T-helper 2 cell treated with Interferon-gamma antibody and Interleukin-4, amounts not matched to agents 100 ng/mL and 5 ng/mL, for 36 hours (primary cell): Measurements from ENCODE around the gene ARL15. TPM values are rescaled to one million over a fixed set of nuclear protein-coding genes. Genes with fewer than 3 reads are reported as not detected.
"Not testable (repeated sequence)": the region's sequence is repeated elsewhere in the genome, so short reads cannot be mapped to it uniquely, and the experiment has no call there.

ENCODE experiments used
- intact Hi-C: fragments of 100-400 bp; cut with micrococcal nuclease; formaldehyde crosslinking; loops from one replicate; pipeline ENCODE4 v1.15.1; 2023
- total RNA-seq: library from RNA; stranded (reverse); gene quantifications from 2 replicates; pipeline ENCODE4 v1.2.3, GENCODE V29; 2022

ARL15 gene
- total RNA-seq = 11.7 and 12.4 TPM in 2 replicates

DNA sequence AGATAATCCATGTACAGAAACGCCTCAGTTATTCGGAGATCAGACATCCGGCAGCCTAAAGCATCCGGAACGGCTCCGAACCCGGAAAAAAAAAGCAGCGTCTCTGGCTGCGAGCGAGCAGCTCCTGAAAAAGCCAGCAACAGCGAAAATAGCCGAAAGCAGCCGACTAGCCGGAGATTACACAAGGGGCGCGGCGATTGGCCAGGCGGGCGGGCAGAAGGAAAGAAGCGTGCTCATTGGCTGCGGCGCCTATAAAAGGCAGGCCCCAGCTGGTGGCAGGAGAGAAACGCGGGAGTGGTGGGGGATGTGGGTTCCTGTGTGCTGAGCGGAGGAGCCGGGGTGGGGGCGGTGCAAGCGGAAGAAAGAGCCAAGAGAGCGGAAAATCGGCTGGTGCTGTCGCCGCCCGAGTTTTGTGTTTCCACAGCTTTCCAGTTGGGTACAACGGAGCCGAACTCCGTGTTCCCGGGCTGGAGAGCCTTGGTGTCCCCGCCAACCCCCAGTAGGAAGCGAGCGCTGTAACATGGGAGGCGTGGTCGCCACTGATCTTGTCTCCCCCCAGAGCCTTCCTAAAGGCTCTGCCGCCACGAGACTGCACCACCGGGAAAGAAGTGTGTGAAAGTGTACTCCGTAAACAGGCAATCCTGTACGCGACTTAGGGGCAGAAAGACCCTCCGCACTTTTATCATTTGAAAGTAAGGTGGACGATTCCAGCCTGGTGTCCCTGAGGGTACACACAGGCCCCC lies at the start of gene ARL15:
TSS of gene ARL15 (minus strand) at position 141 of the 743 bp plus-strand sequence.
- intact Hi-C loops = loop anchor here (1.0 to 10.0 kb wide), 7 partner anchors 72 to 1203 kb away; partner anchors contain the start of gene MOCS2

DNA sequence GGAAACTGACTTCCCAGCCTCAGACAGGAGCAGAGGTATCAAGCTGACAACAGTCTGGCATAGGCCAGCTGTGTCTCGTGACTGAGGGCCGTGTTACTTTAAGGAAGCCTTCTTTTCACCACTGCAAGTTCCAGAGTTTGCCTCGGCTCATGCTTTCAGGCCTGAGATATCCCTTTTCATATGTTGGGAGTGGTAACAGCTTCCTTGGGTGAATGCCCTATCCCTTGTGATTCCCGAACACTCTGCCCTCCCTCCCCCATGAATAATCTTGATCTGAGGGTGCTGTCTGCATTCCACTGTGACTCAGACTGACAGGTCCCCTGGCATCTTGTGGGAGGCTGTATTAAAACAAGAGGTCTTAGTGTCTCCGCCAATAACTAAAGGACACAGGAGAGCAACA lies 49.7 kb upstream of the ARL15 start:
- intact Hi-C loops = no loop called here

GRCh38 chr5:54357408-54358058 lies 47.2 kb upstream of the ARL15 start:
- intact Hi-C loops = no loop called here

DNA sequence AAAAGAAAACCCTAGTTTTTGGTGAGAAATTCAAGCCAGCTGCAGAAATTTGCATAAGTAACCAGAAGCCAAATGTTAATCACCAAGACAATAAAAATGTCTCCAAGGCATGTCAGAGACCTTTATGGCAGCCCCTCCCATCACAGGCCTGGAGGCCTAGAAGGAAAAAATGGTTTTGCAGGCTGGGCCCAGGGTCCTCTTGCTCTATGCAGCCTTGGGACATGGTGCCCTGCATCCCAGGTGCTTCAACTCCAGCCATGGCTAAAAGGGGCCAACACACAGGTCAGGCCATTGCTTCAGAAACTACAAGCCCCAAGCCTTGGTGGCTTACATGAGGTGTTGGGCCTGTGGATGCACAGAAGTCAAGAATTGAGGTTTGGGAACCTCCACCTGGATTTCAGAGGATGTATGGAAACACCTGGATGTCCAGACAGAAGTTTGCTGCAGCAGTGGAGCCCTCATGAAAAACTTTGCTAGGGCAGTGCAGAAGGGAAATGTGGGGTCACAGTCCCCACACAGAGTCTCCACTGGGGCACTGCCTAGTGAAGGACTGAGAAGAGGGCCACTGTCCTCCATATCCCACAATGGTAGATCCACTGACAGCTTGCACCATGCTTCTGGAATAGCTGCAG lies 43.7 kb upstream of the ARL15 start:
- intact Hi-C loops = not testable (repeated sequence)

- intact Hi-C loops = not testable (repeated sequence)
These were observed 42.2 kb upstream of the ARL15 start for GRCh38 chr5:54352580-54352979.

DNA sequence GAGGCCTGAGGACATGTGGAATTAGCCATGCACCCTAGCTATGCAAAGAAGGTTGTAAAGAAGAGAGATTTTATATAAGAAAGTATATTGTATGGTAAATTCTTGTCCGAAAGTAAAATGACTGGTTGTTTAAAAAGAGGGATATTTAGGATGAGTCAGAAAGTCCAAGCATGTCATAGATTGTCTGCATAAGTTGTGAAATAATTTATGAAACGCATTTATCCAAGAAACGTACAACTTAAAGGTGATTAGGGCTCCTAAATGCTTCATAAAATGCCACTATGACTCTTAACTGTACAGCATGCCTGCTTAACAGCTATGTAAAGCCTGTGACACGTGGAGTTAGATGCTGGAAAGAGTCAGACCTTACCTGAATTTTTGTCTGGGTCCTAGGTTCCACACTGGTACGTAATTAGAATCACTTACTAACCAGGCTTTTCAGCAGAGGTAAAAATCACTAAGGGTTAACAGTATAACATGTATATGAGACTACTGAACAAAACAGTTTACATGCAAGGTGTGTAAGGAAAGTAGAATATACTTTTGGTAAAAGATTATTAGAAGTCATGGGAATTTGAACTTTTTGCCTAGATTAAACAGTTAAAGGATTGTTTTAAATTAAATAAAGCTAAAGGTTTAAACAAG lies 37.0 kb upstream of the ARL15 start:
- intact Hi-C loops = no loop called here

DNA sequence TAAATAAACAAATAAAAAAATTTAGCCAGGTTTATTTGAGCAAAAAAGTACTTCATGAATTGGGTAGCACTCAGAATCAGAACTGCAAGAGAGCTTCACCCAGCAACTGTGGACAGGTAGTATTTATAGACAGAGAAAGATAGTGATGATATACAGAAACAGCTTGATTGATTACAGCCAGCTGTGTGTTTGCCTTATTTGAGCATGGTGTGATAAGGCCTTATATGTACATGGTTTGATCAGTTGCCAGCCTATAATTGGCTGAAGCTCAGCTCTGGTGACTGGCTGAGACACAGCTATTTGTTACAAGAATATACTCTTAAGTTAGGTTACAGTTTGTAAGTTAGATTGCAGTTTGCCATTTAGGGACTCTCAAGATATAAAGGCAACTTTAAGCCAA lies 34.3 kb upstream of the ARL15 start:
- intact Hi-C loops = no loop called here

DNA sequence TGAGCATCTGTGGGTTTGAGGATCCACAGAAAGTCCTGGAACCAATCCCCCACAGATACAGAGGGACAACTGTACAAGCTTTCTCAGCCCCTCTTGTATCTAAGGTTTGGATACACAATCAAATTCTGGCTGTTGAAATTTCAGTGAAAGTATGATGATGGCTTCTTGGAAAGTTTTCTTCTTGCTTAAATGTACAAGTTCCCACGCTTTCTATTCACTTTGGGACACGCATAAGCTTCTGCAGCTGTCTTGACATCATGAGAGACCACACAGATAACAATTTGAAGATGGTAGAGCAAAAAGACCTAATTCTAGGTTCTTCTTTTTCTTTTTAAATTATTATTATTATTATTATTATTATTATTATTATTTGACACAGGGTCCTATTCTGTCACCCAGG lies 31.6 kb upstream of the ARL15 start:
- intact Hi-C loops = no loop called here

DNA sequence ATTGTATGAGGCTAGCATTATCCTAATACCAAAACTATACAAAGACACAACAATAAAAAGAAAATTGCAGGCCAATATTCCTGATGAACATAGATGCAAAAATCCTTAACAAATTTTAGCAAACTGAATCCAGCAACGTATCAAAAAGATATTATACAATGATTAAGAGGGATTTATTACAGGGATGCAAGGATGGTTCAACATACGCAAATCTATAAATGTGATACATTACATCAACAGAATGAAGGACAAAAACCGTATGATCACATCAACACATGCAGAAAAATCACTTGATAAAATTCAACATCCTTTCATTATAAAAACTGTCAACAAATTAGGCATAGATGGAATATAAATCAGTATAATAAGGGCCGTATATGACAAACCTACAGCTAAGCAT lies 27.1 kb upstream of the ARL15 start:
- intact Hi-C loops = no loop called here

DNA sequence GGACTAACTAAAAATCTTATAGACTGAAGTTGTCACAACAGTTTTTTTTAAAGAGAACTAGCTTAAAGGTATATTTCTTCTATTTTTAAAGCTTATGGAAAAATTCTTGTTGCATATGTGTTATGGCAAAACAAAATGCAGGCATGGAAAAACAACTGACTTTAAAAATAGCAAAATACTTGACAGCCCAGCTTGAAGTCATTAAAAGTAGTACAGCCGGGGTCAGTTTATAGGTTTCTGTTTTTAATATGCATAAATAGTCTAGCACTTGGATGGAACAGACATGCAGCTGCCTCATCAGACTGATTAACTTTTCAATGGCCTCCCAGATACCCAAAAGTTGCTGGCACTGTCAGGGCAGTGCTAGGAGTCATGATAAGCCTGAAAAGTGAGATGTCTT lies 22.3 kb upstream of the ARL15 start:
- intact Hi-C loops = no loop called here

DNA sequence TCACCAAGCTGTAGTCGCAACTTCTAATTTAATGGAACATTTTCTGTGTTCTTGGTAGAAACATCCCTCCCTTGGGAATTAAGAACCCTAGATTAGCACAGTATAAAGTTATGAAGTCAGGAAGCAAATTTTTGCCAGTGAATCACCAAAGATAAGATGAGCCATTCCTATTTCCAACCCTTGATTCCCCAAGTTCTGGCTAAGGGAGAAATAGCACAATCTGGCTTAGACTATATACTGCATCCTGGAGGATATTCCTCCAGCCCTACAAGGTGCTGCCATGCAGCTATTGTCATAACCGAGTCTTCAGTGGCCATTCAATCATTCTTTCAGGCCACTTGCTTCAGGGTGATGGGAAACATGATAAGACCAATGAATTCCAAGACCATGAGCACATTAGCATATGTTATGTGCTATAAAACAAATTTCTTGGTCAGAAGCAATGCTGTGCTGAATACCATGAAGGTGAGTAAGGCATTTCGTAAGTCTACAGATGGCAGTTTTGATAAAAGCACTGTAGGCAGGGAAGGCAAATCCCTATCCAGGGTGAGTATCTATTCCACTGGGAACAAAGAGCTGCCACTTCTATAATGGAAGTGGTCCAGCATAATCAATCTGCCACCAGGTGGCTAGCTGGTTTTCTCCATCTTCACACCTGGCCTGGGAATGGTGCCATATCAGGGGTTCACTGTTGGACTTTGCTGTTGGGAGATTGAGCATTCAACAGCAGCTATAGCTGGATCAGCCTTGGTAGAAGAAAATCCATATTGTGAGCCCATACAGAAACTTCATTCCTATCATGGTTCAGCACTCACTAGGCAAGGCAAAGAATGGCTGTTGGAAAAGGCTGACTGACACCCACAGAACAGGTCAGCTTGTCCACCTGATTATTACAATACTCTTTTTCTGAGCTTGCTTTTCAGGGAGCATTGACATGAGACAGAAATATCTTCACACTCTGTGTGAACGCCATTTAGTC lies 19.6 kb upstream of the ARL15 start:
- intact Hi-C loops = no loop called here

DNA sequence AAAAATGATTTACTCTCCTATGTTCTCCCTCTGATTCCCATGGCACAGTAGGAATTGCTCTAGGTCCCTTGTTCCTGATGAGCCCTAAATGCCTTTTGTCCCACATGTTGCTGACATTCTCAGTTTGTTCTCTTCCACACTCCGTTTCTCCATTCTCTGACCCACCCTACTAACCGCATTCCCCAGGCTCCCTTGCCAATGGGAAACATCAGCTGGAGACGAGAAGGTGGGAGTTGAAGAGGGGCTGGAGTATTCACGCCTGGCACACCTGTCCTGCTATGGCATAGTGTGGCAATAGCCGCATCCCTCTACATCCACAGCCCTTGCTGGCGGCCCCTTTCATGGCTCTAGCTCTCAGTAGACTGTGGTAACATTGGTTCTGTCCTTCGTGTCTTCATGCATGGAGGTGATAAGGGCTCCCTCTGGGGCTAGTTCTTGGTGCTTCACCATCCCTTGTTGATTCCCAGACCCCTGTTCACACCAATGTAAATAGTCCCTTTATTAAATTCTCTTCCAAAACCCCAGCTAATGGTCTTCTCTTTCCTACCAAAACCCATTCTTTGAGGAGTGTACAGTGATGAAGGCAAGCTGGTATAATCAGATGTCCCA lies 16.4 kb upstream of the ARL15 start:
- intact Hi-C loops = no loop called here

DNA sequence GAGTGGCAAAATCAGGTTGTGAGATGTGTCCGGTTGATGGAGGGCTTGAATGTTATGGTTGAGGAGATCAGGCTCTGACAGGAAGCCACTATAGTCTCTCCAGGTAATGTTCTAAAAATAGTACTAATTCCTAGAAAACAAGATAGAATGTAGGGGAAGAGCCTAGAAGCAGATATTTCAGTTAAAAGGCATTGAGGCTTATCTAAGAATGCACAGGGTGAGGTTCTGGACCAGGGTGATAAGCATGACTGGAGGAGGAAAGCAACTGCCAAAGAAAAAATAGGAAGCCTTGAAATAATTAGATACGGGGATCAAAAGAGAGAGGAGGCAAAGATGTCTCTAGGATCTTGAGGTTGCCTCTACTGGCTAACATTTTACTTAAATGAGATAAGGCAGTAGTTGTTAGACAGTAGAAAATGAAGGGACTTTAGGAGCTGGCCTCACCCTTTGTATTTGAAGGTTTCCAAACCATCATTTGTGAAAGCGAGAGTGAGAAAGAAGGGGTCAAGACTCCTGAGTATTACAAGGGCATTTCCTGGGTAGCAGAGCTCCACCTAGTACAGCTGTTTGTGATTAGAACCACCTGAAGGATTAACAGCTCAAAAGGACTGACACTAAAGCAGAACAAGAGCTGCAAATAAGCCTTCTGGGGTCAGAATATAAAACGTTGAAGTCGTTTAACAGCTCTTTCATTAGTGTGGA lies 15.4 kb upstream of the ARL15 start:
- intact Hi-C loops = no loop called here

DNA sequence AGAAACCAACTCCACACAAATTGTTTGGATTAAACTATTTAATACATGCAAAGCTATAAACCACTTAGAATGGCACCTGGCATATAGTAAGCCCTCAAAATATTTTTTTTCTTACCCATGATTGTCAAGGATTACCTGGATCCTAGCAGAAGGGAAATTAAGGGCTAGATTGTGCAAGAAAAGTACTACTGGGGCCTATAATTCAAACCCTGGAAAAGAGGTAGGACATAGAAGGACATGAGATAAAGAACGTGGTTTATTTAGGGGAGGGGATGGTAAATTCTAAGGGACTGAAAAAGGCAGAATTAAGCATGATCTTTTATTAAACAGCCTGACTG lies 14.9 kb upstream of the ARL15 start:
- intact Hi-C loops = no loop called here

GRCh38 chr5:54324651-54325271 lies 14.4 kb upstream of the ARL15 start:
- intact Hi-C loops = no loop called here

GRCh38 chr5:54323495-54323894 lies 13.1 kb upstream of the ARL15 start:
- intact Hi-C loops = no loop called here

GRCh38 chr5:54320256-54320655 lies 9.9 kb upstream of the ARL15 start:
- intact Hi-C loops = no loop called here

- intact Hi-C loops = loop anchor here (10.0 kb wide), 1 partner anchor 547 kb away; no protein-coding TSS in a partner anchor
These were observed 7.3 kb upstream of the ARL15 start for GRCh38 chr5:54317511-54318260.
